Stimulated activated CD8-positive, alpha-beta memory T cell treated with anti-CD3 and anti-CD28 coated beads, Interleukin-15, amount 100 ng/mL, for 1 hour (primary cell): ENCODE measurements around the gene S100PBP.

Source experiments
- DNase-seq: peaks from one replicate; pipeline ENCODE4 v3.0.0-alpha.2; 2020; ENCODE audit warnings: low read depth

The S100PBP gene

DNA sequence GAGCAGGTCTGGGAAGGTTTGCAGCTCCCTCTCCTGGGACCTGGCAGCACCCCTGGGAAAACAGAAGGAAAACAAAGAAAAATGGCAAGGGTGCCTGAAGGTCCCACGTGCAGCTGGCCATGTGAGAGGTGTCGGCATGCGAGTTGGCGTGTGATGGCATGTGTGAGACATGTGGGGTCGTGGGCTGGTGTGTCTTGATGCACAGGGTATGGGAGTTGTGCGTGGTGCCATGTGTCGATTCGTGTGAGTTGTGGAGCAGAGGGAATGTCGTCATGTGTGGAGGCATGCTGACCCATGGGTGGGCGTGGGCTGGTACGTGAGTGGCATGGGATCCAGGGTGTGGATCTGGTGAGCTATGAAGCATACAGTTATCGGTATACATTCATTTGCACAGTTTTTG is 70.2 kb downstream of the S100PBP start:
- DNase-seq = no peak

DNA sequence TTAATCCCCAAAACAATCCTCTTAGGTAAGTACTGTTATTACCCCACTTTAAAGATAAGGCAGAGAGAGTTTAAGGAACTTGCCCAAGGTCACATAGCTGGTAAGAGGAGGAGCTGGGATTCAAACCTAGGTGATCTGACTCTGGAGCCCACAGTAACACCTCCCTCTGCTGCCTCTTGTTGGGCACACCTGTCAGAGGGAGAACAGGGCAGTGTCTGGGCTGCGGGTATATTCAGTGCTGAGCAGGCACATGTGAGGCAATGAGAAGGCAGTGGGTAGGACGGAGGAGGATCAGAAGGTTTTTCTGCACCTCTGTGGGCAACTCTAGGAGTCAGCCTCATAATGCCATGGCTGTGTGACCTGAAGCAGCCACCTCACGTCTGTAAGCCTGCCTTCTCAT is 70.7 kb downstream of the S100PBP start:
- DNase-seq = no peak

DNA sequence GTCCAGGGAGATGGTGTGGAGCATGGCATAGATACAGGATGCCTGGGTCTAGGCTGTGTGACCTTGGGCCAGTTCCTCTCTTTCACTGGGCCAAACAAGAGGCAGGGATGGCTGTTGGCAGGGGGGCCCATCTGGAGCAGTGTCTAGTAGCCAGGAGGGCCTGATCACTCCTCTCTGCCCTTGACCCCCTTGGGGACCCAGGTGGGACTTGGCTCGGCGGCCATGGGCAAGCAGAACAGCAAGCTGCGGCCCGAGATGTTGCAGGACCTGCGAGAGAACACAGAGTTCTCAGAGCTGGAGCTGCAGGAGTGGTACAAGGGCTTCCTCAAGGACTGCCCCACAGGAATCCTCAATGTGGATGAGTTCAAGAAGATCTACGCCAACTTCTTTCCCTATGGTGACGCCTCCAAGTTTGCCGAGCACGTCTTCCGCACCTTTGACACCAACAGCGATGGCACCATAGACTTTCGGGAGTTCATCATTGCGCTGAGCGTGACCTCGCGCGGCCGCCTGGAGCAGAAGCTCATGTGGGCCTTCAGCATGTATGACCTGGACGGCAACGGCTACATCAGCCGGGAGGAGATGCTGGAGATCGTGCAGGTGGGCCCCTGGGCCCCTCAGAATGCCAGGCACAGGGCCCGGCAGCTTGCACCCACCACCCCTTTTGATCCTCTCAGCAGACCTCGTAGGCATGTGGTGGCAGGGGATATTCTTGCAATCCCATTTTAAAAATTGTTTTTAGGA is 71.4 kb downstream of the S100PBP start:
- DNase-seq = no peak

- DNase-seq = no peak
Measured at GRCh38 chr1:32889731-32890278, 72.4 kb downstream of the S100PBP start.

DNA sequence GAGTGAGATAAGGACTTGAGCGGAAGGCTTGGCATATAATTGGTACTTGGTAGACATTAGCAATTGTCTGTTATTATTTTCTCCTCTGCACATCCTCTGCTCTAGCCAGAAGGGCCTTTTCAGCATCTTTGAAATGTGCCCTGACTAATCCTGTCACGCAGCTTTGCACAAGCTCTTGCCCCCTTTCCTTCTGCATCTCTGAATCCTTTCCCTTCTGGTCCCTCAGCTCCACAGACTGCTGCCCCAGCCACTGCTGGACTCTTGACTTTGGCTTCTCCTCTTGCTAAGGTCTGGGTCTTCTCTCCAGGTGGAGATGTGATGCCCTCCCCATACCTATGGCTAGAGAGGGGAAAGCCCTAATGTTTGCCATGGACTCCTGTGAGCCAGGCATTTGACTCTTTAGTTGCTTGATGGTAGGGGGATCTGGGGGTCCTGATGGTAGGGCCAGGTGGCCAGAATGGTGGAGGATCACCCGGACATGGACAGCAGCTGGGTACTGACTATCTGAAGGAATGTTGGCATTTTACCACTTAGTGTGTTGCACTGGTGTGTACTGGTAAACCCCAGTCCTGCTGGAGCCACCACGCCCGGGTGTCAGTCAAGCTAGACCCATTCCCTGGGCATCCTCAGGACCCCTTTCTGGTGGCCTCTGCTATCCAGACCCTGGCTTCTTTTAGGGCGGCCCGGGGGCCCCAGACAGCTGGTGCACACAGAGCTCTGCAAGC is 73.2 kb downstream of the S100PBP start:
- DNase-seq = no peak

GRCh38 chr1:32891241-32891570 is 73.8 kb downstream of the S100PBP start:
- DNase-seq = no peak

DNA sequence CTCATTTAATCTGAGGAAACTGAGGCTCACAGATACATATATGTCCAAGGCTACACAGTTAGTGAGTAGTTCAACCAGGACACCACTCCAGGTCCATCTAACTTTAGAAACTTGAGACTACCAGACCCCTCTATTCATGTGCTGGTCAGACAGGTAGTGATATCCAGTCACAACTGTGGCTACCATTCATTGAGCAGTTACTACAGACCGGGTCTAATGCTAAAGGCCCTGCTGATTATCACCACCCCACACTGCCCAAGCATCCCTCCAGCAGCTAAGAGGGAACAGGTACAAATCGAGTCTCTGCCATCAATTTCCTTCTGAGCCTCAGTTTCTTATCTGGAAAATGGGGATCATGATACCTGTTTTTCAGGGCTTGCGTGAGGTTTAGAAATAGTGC is 74.2 kb downstream of the S100PBP start:
- DNase-seq = no peak

GRCh38 chr1:32892368-32893197 is 75.1 kb downstream of the S100PBP start:
- no peak for DNase-seq

- no peak for DNase-seq
Measured at GRCh38 chr1:32893198-32894018, 76.0 kb downstream of the S100PBP start.

DNA sequence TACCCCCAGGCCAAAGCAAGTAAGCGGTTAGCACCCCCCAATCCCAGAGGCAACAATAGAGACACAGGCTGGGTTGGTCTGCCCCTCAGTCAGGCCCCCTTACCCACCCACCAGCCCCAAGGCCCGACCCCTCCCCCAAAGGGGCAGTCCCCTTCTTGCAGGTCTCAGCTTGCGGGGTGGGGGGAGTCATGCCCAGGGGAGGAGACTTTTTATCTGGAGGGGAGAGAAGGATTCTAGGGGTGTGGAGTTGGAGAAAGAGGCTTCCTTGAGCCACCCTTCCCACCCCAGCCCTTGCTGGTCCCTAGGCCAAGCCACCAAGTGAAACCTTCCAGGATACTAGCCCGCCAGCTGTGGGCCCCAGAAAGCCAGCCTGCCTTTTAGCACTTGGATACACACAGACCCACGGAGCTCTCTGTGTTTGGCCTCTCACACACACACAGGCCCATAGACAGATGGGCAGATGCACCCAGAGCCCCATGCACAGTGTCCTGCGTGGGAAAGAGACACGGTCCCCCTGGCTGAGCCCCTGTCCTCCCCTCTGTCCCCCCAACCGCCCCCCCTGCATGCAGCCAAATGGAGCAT is 76.7 kb downstream of the S100PBP start:
- DNase-seq = no peak

- DNase-seq = no peak
Measured at GRCh38 chr1:32894681-32895080, 77.2 kb downstream of the S100PBP start.

DNA sequence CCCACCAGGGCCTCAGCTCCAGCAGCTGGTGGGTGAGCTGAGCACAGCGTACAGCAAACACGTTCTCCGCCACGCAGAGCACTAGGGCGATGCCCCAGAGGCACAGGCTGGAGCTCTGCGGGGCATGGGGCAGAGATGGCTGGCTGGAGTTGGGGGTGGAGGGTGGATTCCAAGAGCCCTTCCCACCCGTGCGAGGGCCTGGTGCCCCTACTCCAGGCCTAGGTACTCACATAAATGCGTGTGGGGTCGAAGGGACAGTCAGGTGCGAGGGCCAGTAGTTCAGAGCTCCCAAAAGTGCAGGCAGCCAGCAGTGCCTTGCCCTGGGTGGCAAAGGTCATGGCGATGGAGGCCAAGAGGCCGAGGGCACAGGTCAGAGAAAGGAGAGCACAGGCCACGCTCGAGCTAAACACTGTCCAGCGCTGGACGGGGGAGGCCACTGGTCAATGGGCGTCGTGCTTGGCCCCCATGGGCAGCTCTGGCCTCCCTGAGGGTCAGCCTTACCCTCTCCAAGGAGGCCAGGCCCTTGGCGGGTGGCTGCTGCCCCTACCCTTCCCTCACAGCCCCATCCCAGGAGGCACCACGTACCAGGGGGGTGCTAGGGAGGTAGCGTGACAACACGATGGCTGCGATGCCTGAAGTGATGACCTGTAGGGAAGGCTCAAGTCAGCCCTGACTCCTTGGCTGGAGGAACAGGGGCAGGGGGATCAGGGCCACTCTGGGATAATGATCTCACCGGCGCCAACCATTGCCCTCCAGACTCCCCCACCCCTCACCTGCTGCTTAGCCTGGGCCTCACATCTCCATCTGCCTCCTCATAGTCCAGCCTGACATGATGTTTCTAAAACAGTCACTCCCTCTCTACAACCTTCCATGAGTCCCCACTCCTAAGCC is 78.1 kb downstream of the S100PBP start:
- no peak for DNase-seq

DNA sequence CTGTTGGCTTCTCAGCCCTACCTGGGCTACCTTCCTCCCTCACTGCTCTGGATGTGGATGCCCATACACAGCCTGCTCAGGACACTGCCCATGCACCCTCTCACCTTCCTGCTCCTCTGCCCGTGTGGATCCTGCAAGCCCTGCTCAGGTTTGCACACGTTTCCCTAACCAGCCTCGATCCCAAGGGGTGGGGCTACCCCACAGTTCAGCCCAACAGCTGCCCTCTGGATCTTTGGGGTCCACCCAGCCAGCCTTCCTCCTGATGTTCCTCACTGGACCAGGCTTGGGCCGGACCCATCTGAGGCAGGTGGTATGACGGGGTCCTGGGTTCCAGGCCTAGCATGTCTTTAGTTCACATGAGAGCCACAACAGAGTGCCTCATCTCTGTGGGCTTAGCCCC is 79.0 kb downstream of the S100PBP start:
- no peak for DNase-seq

- no peak for DNase-seq
Measured at GRCh38 chr1:32897082-32898049, 79.9 kb downstream of the S100PBP start.

- DNase-seq = no peak
Measured at GRCh38 chr1:32898056-32898455, 80.6 kb downstream of the S100PBP start.

- no peak for DNase-seq
Measured at GRCh38 chr1:32898958-32899357, 81.5 kb downstream of the S100PBP start.

DNA sequence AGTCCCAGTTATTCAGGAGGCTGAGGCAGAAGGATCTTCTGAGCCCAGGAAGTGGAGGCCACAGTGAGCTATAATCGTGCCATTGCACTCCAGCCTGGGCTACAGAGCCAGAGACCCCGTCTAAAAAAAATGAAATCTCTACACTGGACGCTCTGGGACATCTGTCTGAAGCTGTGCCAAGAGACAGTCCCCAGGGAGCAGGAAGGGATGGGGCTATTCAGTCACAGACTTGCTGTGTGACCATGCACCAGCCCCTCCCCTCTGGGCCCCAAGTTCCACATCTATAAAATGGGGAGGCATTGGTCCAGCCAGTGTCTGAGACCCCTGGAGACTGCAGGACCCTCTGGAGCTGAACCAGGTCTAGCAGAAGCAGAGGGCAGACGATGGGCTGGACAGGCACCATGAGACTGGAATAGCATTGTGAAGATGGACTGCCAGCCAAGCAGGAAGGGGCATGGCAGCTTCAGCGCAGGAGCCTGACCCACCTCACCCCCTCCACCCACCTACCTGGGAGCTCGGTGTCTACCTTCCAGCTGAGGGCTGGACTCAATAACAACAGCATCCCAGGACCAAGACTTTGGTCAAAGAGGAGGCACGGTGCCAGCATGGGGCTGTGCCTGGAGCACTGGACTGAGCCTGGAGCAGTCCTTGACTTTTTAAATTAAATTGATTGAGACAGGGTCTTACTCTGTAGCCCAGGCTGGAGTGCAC is 82.3 kb downstream of the S100PBP start:
- no peak for DNase-seq

- no peak for DNase-seq
Measured at GRCh38 chr1:32900371-32900955, 83.0 kb downstream of the S100PBP start.
